Measurements from ENCODE around the gene SMARCD1.
"Not testable (repeated sequence)": the region's sequence is repeated elsewhere in the genome, so short reads cannot be mapped to it uniquely, and the experiment has no call there.

Gene SMARCD1

GRCh38 chr12:50078281-50078680, 6.9 kb upstream of the SMARCD1 start:
- no peak for DNase-seq

GRCh38 chr12:50079771-50080170, 5.4 kb upstream of the SMARCD1 start:
- no peak for DNase-seq

- DNase-seq, result no peak
These were observed 3.9 kb upstream of the SMARCD1 start for GRCh38 chr12:50081096-50081808.

- DNase-seq, result no peak
These were observed 2.5 kb upstream of the SMARCD1 start for GRCh38 chr12:50082644-50083043.

- DNase-seq, result no peak
These were observed 1.8 kb upstream of the SMARCD1 start for GRCh38 chr12:50083301-50083700.

- not testable (repeated sequence) for DNase-seq
These were observed 750 bp upstream of the SMARCD1 start for GRCh38 chr12:50084409-50084774.

GRCh38 chr12:50085615-50086072, 502 bp downstream of the SMARCD1 start:
- no peak for DNase-seq

- DNase-seq, result peak in 1 of 3 experiments; percentile 12
These were observed 1.0 kb downstream of the SMARCD1 start for GRCh38 chr12:50086148-50086547.

GRCh38 chr12:50087151-50087550, 2.0 kb downstream of the SMARCD1 start:
- no peak for DNase-seq

- DNase-seq, result no peak
These were observed 2.9 kb downstream of the SMARCD1 start for GRCh38 chr12:50087995-50088394.

GRCh38 chr12:50088577-50089335, 3.6 kb downstream of the SMARCD1 start:
- DNase-seq, result peak; percentile 42 to 83 (median 78)

- no peak for DNase-seq
These were observed 4.6 kb downstream of the SMARCD1 start for GRCh38 chr12:50089730-50090129.

GRCh38 chr12:50090391-50090790, 5.2 kb downstream of the SMARCD1 start:
- DNase-seq, result no peak

GRCh38 chr12:50097952-50098351, 12.8 kb downstream of the SMARCD1 start:
- DNase-seq, result no peak

- no peak for DNase-seq
These were observed 14.3 kb downstream of the SMARCD1 start for GRCh38 chr12:50099302-50100008.

- DNase-seq, result no peak
These were observed 15.4 kb downstream of the SMARCD1 start for GRCh38 chr12:50100561-50100960.

- DNase-seq, result peak; percentile 4 to 45 (median 24)
These were observed 16.5 kb downstream of the SMARCD1 start for GRCh38 chr12:50101663-50102062.

- no peak for DNase-seq
These were observed 17.0 kb downstream of the SMARCD1 start for GRCh38 chr12:50102131-50102531.

- DNase-seq, result no peak
These were observed 17.6 kb downstream of the SMARCD1 start for GRCh38 chr12:50102646-50103309.

- no peak for DNase-seq
These were observed 18.2 kb downstream of the SMARCD1 start for GRCh38 chr12:50103351-50103750.

- peak; percentile 87 to 91 (median 91) for DNase-seq
These were observed 18.7 kb downstream of the SMARCD1 start, which contains the start of gene GPD1 for GRCh38 chr12:50103767-50104321. GPD1 (plus strand) TSS chr12:50104008; CDS start chr12:50104051, 43 bp downstream.
